A172 (cell line): ENCODE data around the gene MTMR8. TPM values are rescaled to one million over a fixed set of nuclear protein-coding genes. Genes with fewer than 3 reads are reported as not detected.

Experiments
- DNase-seq: peaks from one replicate; pipeline ENCODE4 v3.0.0-alpha.2; 2015; ENCODE audit warnings: low spot score
- total RNA-seq: library from RNA; depleted of rRNA; stranded (reverse); fragments of >200 nt; shearing (Covaris generic); gene quantifications from 2 replicates; pipeline ENCODE4 v1.2.3, GENCODE V29; 2014; rRNA removed

Gene MTMR8
- total RNA-seq, 1 experiment from 2014 or later: not detected

- no peak for DNase-seq
These were observed 81.6 kb downstream of the MTMR8 start for GRCh38 chrX:64313624-64314023.

DNA sequence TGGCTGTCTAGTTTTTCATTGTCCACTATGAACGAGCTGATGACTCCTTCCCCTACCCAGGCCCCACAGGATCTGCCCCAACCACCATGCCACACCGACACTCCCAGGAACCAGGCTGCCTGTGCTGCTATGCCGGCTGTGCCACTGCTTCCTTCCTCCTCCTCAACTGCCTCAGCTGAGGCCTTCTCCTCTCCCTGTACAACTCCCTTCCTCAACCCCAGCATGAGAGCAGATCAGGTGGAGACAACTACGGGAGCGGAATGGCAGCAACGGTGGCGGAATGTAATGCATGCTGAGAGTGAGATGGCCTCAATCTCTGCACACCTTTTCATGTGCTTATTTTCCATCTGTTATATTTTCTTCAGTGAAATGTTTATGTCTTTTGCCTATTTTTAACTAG is 88.5 kb downstream of the MTMR8 start:
- no peak for DNase-seq

DNA sequence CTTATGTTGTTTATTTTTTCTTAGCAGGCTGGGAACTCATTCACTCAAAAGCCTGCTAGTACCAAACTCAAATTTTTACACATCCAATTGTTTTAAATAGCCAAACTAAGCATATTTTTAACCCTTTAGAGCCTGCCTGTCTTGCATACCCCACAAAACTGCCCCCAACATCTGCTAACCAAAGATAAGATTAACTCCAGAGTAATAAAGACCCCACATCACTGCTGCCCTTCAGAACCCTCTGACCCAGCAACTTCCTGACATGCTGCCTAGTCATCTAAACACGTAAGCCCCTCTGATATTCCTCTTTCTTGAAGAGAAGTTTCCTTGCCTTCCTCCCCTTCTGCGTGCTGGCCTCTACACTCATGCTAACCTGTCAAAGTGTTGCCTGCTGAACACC is 104.1 kb downstream of the MTMR8 start:
- no peak for DNase-seq

DNA sequence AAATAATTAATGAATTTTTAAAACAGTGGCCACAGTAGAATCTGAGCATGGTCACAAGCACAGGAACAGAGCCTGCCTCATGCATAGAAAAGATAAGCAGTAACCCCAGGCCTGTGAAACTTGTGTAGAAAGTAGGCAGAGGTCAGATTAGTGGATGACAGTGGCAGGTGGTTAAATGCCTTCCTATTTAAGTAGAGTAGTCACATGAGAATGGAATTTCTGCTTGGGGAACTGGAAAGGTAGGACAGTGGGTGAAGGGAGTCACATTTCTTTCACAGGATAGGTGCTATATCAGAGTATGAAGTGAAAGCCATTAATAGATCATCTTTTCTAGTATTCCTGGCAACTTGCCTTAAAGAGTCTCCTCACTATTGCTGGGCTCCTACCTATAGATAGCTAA is 130.0 kb downstream of the MTMR8 start:
- DNase-seq: no peak

GRCh38 chrX:64230123-64230970 is 164.9 kb downstream of the MTMR8 start, which contains the start of gene ASB12:
TSS of gene ASB12 (minus strand) at chrX:64230607. CDS start at chrX:64225650, 4,957 bp downstream.
- no peak for DNase-seq

DNA sequence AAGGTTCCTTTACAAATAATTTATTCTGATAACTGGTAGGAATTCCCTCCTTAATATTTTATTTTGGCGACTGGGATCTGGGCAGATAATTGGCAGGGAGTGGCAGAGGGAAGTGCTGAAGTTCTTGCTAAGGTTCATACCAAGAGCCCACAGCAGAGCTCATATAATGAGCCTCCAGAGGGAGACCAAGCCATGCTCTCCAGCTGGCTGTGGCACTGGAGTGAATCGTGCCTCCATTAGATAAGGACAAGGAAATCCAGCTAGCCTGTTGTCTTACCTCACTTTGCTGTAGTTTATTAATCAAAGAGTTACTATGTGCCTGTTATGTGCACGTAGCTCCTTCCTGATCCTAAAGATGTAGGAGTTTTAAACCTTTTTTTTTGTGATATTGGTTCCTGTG is 166.1 kb downstream of the MTMR8 start:
- no peak for DNase-seq

Other genes starting within 250 kb of the MTMR8 start
- 2.8 and 3.1 TPM in 2 replicates for gene AMER1, start 189.7 kb downstream of the MTMR8 start, total RNA-seq
- not detected in 2 replicates for gene ASB12, start 164.8 kb downstream of the MTMR8 start, total RNA-seq